K562 (cell line): Measurements from ENCODE around the gene PGM2L1. TPM values are rescaled to one million over a fixed set of nuclear protein-coding genes. Genes with fewer than 3 reads are reported as not detected.

Experiments
- CEBPG ChIP-seq, 3 experiments: fragments of 200-800 bp in 1 of 3; sonication (Bioruptor generic) in 1 of 3; sonication (generic) in 1 of 3; formaldehyde crosslinking in 1 of 3; IDR thresholded peaks in 2 of 3; conservative IDR thresholded peaks in 1 of 3; 2 replicates each; pipeline versions ENCODE4 v1.6.1 to v1.8.0; 2016 to 2022; ENCODE audit warnings: missing compliant biosample characterization in 2 of 3, missing genetic modification characterization in 2 of 3, mild to moderate bottlenecking in 1 of 3, missing genetic modification reagents in 1 of 3
- CTCF ChIP-seq, 3 experiments: IDR thresholded peaks in 2 of 3; conservative IDR thresholded peaks in 1 of 3; 2 replicates each; pipeline ENCODE4 v1.5.1; 2011 to 2012; ENCODE audit warnings: low read length in 3 of 3, mild to moderate bottlenecking in 3 of 3, control low read depth in 2 of 3, improper control_type of control experiment in 1 of 3, inconsistent platforms in 1 of 3, low read depth in 1 of 3, mixed read lengths in 1 of 3, moderate library complexity in 1 of 3; ENCODE audit not compliant: insufficient read depth in 2 of 3
- DACH1 ChIP-seq: fragments of 450-650 bp; IDR thresholded peaks from 2 replicates; pipeline ENCODE4 v1.6.1; 2018; ENCODE audit not compliant: partially characterized antibody
- DEAF1 ChIP-seq: fragments of 450-650 bp; formaldehyde crosslinking; IDR thresholded peaks from 2 replicates; pipeline ENCODE4 v1.4.0; 2020; ENCODE audit warnings: mild to moderate bottlenecking, moderate library complexity
- DNMT1 ChIP-seq: fragments of 450-650 bp; IDR thresholded peaks from 2 replicates; pipeline ENCODE4 v1.6.1; 2016; ENCODE audit warnings: antibody characterized with exemption, mild to moderate bottlenecking
- HMBOX1 ChIP-seq: sonication (generic); IDR thresholded peaks from 2 replicates; pipeline ENCODE4 v1.6.1; 2016
- KLF16 ChIP-seq: IDR thresholded peaks from 2 replicates; pipeline ENCODE4 v1.6.1; 2016; ENCODE audit warnings: antibody characterized with exemption
- SMC3 ChIP-seq: conservative IDR thresholded peaks from 2 replicates; pipeline ENCODE4 v1.6.1; 2011; ENCODE audit warnings: low read depth, low read length, improper control_type of control experiment; ENCODE audit not compliant: insufficient read depth
- TFE3 ChIP-seq: fragments of 450-650 bp; formaldehyde crosslinking; IDR thresholded peaks from 2 replicates; pipeline ENCODE4 v1.4.0; 2020; ENCODE audit warnings: mild to moderate bottlenecking, mixed read lengths
- ZNF133 ChIP-seq: fragments of 250-450 bp; sonication (Bioruptor Pico); IDR thresholded peaks from 2 replicates; pipeline ENCODE4 v1.4.0; 2020; ENCODE audit warnings: mild to moderate bottlenecking
- ZNF3 ChIP-seq: fragments of 250-450 bp; sonication (Bioruptor Pico); IDR thresholded peaks from 2 replicates; pipeline ENCODE4 v1.5.0; 2021; ENCODE audit warnings: mild to moderate bottlenecking, moderate library complexity
- polyA plus RNA-seq, 8 experiments: library from polyadenylated mRNA; depleted of rRNA in 4 of 8; stranded (reverse) in 5 of 8; unstranded in 3 of 8; fragments of >200 nt; fragmentation: Nextera tagmentation in 2 of 8; fragmentation: Illumina TruSeq in 1 of 8; extraction: Ambion mirVana in 2 of 8; extraction: Trizol in 1 of 8; gene quantifications; 2 replicates each; pipeline versions ENCODE4 v1.2.1 to v1.2.3, GENCODE V29; 2011 to 2014; ENCODE audit warnings: inconsistent platforms in 1 of 8, missing spikeins in 1 of 8
- total RNA-seq, 7 experiments: library from RNA; depleted of rRNA in 6 of 7; stranded (reverse); fragments of >200 nt in 6 of 7; fragmentation: Illumina TruSeq in 2 of 7; extraction: Trizol in 2 of 7; gene quantifications; 2 replicates each; pipeline versions ENCODE4 v1.2.1 to v1.2.3, GENCODE V29; 2011 to 2021; ENCODE audit warnings: low replicate concordance in 1 of 7

The PGM2L1 gene
- total and polyA plus RNA-seq, 9 of the 15 experiments (the other 6 are each of a cell fraction or from before 2014, with no cell fraction given), result 0.32 to 0.95 (median 0.63) TPM

GRCh38 chr11:74388678-74389327, 9.4 kb downstream of the PGM2L1 start (continued):
- TF ChIP-seq HMBOX1 (0 out of 2 replicates have a peak, but pooled peaks have one; percentile 35), DNMT1 (no peak), TFE3 (CRISPR knock-in tag) (no peak), CTCF (IDR thresholded peaks at IDR 0.05 in 2 of 3, conservative IDR thresholded peaks at IDR 0.05 in 1 of 3; ENCODE audit: insufficient read depth in 2 of 3, low read depth in 1 of 3, low read length in 3 of 3) (peak; percentile 65 to 81 (median 65); a peak in 5 of 6 replicates), ZNF133 (no peak), DACH1 (peak; percentile 73), SMC3 (peak; percentile 50; the same call in 1 of the 2 replicates), ZNF3 (CRISPR knock-in tag) (no peak), DEAF1 (peak; percentile 60), CEBPG (CRISPR knock-in tag; IDR thresholded peaks at IDR 0.05) (no peak), CEBPG (tag; conservative IDR thresholded peaks at IDR 0.05 in 1 of 2, IDR thresholded peaks at IDR 0.05 in 1 of 2) (no peak), KLF16 (peak; percentile 54; the same call in 1 of the 2 replicates)
